OCI-LY7 (cell line): Measurements from ENCODE around the gene ESPNL. TPM values are rescaled to one million over a fixed set of nuclear protein-coding genes. Genes with fewer than 3 reads are reported as not detected.

ENCODE experiments used
- BruUV-seq: library from RNA; stranded (reverse); fragments of 400-500 nt; replicated peaks from 2 replicates; lab custom pipeline; 2021; lab: Mats Ljungman, UMichigan
- CTCF ChIA-PET: fragments of 300-600 bp; sonication (Branson Sonifier 250); formaldehyde crosslinking; loops from one replicate; lab custom pipeline; 2022; ENCODE audit warnings: antibody characterized with exemption; ENCODE audit not compliant: unreplicated experiment; lab: Charles Lee
- POLR2A ChIA-PET: fragments of 300-600 bp; sonication (Branson Sonifier 250); formaldehyde crosslinking; loops from one replicate; lab custom pipeline; 2022; ENCODE audit warnings: antibody characterized with exemption; lab: Charles Lee
- DNase-seq: peaks from one replicate; pipeline ENCODE4 v3.0.0-alpha.2; 2015; ENCODE audit warnings: low spot score
- H2AFZ ChIP-seq: fragments of 200-600 bp; sonication (generic), shearing (Covaris generic); 2 replicates; pipeline ENCODE4 v1.6.1; 2014; ENCODE audit warnings: mild to moderate bottlenecking, antibody characterized with exemption, low read length, moderate library complexity
- H3K27ac ChIP-seq: fragments of 200-600 bp; sonication (generic); 2 replicates; pipeline ENCODE4 v1.5.1; 2014; ENCODE audit warnings: mixed run types, low read depth, mild to moderate bottlenecking, moderate library complexity, low read length, inconsistent platforms; ENCODE audit not compliant: poor library complexity, severe bottlenecking
- H3K36me3 ChIP-seq: fragments of 200-600 bp; sonication (generic); 2 replicates; pipeline ENCODE4 v1.6.1; 2014; ENCODE audit warnings: mild to moderate bottlenecking, antibody characterized with exemption, low read length, moderate library complexity, mixed read lengths; ENCODE audit not compliant: insufficient read depth
- H3K4me1 ChIP-seq: fragments of 200-600 bp; sonication (generic); 2 replicates; pipeline ENCODE4 v1.5.1; 2014; ENCODE audit warnings: mild to moderate bottlenecking, low read length; ENCODE audit not compliant: insufficient read depth, poor library complexity, severe bottlenecking
- H3K4me2 ChIP-seq: fragments of 200-600 bp; sonication (generic); 2 replicates; pipeline ENCODE4 v1.6.1; 2014; ENCODE audit warnings: mild to moderate bottlenecking, low read length
- H3K4me3 ChIP-seq: fragments of 200-600 bp; sonication (generic); 2 replicates; pipeline ENCODE4 v1.5.1; 2014; ENCODE audit warnings: mild to moderate bottlenecking, low read depth, low read length; ENCODE audit not compliant: poor library complexity, severe bottlenecking
- H3K79me2 ChIP-seq: fragments of 200-600 bp; sonication (generic); 2 replicates; pipeline ENCODE4 v1.6.1; 2016; ENCODE audit warnings: low read depth, mild to moderate bottlenecking, low read length, moderate library complexity, mixed read lengths; ENCODE audit not compliant: insufficient read depth
- H3K9me2 ChIP-seq: fragments of 200-600 bp; sonication (generic); 2 replicates; pipeline ENCODE4 v1.6.1; 2016; ENCODE audit warnings: mild to moderate bottlenecking, low read length, mixed read lengths; ENCODE audit not compliant: insufficient read depth
- H3K9me3 ChIP-seq: fragments of 200-600 bp; sonication (generic); 2 replicates; pipeline ENCODE4 v1.6.1; 2014; ENCODE audit warnings: mild to moderate bottlenecking, mixed run types, low read length, mixed read lengths
- H4K20me1 ChIP-seq: fragments of 200-600 bp; sonication (generic); 2 replicates; pipeline ENCODE4 v1.6.1; 2014; ENCODE audit warnings: mild to moderate bottlenecking, antibody characterized with exemption, low read length, moderate library complexity, mixed read lengths; ENCODE audit not compliant: insufficient read depth
- EZH2phosphoT487 ChIP-seq: fragments of 200-600 bp; sonication (generic); IDR thresholded peaks from 2 replicates; pipeline ENCODE4 v1.6.1; 2018; ENCODE audit warnings: low read depth, borderline replicate concordance, mild to moderate bottlenecking, mixed run types, antibody characterized with exemption, low read length, moderate library complexity, mixed read lengths
- intact Hi-C: fragments of 100-400 bp; cut with micrococcal nuclease; formaldehyde crosslinking; loops from one replicate; pipeline ENCODE4 v1.10.0; 2022; ENCODE audit not compliant: unreplicated experiment
- total RNA-seq, 2 experiments: library from RNA; depleted of rRNA in 1 of 2; stranded (reverse); fragments of >200 nt in 1 of 2; shearing (Covaris generic) in 1 of 2; gene quantifications; 2 replicates each; pipeline ENCODE4 v1.2.3, GENCODE V29; 2014 to 2022
- TF ChIP-seq, protein P1 (sequence below): fragments of 200-600 bp; sonication (generic); conservative IDR thresholded peaks from 2 replicates; pipeline ENCODE4 v1.5.1; 2014; ENCODE audit warnings: mild to moderate bottlenecking, antibody characterized with exemption, low read length, moderate library complexity, mixed read lengths

Gene ESPNL
- total RNA-seq, 2 experiments from 2014 or later = 5.0 to 7.7 TPM

DNA sequence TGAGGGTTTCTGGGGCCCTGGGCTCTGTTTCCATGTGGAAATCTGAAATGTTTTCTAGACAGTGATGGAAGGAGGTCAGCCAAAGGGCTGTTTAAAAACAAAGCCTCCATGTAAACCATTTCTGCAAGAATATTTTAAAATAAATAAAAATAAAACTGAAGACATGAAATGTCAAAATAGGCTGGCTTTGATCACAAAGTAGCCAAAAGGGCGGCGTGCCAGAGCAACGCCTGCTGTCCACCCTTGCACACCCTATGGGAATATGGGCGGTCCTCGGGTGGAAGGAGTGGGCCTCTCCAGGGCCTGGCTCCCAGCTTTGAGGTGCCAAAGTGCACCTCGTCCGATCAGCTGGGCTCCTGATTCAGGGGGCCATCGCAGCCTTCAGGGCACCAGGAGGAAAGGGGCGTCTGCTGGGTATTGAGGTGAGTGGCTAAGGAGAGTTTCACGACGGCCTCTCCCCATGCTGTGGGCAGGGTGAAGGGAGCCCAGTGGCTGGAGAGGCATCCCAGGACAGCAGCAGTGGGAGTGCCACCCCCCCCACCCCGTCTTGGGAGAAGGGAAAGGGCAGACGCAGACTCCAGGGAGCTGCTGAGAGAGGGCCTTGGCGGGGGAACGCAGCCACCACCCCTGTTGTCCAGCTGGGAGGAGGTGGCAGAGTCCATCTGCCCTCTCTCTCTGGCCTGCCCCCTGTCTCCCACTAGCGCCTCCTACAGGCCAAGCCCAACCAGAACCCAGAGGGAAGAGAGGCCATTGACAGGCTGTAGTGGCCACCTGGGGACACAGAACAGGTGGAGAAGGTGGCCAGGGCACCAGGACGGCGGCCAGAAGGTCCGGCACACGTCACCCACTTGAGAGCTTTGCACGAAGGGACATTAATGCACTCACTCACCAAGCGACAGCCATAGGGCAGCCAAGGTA is 52.9 kb downstream of the ESPNL start:
- Histone ChIP-seq H3K4me3 (no peak overlapping the region), H3K9me2 (no peaks in the 10 kb centered on the region), H3K4me1 (no peaks in the 10 kb centered on the region), H3K9me3 (no peaks in the 10 kb centered on the region), H4K20me1 (no peaks in the 10 kb centered on the region), H3K27ac (no peak overlapping the region), H3K79me2 (no peaks in the 10 kb centered on the region), H2AFZ (no peak overlapping the region), H3K36me3 (no peaks in the 10 kb centered on the region), H3K4me2 (no peak overlapping the region)
- DNase-seq = no peak
- ChIA-PET POLR2A (no interaction called here), CTCF (no interaction called here)
- BruUV-seq = no TSS peak
- intact Hi-C loops = loop anchor here (10.0 kb wide), 1 partner anchor 228 kb away; no protein-coding TSS in a partner anchor
- TF ChIP-seq EZH2phosphoT487 = no peak
- TF ChIP-seq, protein P1, sequence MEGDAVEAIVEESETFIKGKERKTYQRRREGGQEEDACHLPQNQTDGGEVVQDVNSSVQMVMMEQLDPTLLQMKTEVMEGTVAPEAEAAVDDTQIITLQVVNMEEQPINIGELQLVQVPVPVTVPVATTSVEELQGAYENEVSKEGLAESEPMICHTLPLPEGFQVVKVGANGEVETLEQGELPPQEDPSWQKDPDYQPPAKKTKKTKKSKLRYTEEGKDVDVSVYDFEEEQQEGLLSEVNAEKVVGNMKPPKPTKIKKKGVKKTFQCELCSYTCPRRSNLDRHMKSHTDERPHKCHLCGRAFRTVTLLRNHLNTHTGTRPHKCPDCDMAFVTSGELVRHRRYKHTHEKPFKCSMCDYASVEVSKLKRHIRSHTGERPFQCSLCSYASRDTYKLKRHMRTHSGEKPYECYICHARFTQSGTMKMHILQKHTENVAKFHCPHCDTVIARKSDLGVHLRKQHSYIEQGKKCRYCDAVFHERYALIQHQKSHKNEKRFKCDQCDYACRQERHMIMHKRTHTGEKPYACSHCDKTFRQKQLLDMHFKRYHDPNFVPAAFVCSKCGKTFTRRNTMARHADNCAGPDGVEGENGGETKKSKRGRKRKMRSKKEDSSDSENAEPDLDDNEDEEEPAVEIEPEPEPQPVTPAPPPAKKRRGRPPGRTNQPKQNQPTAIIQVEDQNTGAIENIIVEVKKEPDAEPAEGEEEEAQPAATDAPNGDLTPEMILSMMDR = peak; percentile 58; the same call in 1 of the 2 replicates

DNA sequence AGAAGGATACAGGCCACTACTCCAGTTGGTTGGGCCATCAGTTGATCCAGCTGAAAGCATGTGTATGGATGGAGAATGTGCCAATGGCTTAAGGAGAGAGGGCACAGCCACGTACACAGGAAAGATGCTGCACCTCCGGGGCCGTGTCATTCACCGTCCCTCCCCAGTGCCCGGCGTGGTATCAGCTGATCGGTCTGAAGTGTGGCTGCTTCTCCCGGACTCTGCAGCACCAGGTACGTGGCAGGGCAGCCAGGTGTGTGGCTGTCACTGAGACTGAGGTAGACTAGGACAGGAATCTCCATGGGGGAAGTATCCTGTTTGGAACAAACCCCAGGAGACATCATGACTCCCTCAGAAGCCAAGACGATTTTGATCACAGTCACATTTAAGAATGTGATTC is 54.4 kb downstream of the ESPNL start:
- ChIA-PET CTCF (interaction anchor here (0.5 kb wide), 1 partner anchor 225 kb away, joined by 3 read pairs; no protein-coding TSS in a partner anchor), POLR2A (no interaction called here)
- DNase-seq = no peak
- Histone ChIP-seq H3K4me2 (no peak overlapping the region), H2AFZ (no peak overlapping the region), H3K9me3 (no peaks in the 10 kb centered on the region), H3K27ac (no peak overlapping the region), H3K9me2 (no peaks in the 10 kb centered on the region), H3K4me1 (peaks cover 4% of the 10 kb centered on the region), H3K36me3 (no peaks in the 10 kb centered on the region), H3K4me3 (no peak overlapping the region), H4K20me1 (no peaks in the 10 kb centered on the region), H3K79me2 (no peaks in the 10 kb centered on the region)
- TF ChIP-seq, protein P1 = no peak
- TF ChIP-seq EZH2phosphoT487 = no peak
- no TSS peak for BruUV-seq
- intact Hi-C loops = loop anchor here (10.0 kb wide), 1 partner anchor 230 kb away; no protein-coding TSS in a partner anchor
